WTC11 (cell line): ENCODE measurements around the gene GALNT16. TPM values are rescaled to one million over a fixed set of nuclear protein-coding genes. Genes with fewer than 3 reads are reported as not detected.

Experiments used
- ATAC-seq: fragments of 200-7000 bp; cut with Tn5 transposase; 2 replicates; pipeline ENCODE4 v1.10.0; 2021; ENCODE audit warnings: mild to moderate bottlenecking, moderate library complexity
- CTCF ChIA-PET: fragments of 300-600 bp; sonication (Branson Sonifier 250); formaldehyde crosslinking; loops from one replicate; lab custom pipeline; 2021; ENCODE audit warnings: antibody characterized with exemption; lab: Charles Lee
- POLR2A ChIA-PET: fragments of 350-600 bp; sonication (Branson Sonifier 250); formaldehyde crosslinking; loops from one replicate; lab custom pipeline; 2021; ENCODE audit warnings: antibody characterized with exemption; lab: Charles Lee
- DNase-seq: peaks from one replicate; pipeline ENCODE4 v3.0.0; 2021; ENCODE audit warnings: low spot score
- H3K27ac Mint-ChIP-seq: 2 replicates; pipeline ENCODE4 v1.8.0; 2021; ENCODE audit warnings: mixed read lengths
- H3K27me3 Mint-ChIP-seq: 2 replicates; pipeline ENCODE4 v1.8.0; 2021; ENCODE audit warnings: low read depth, mild to moderate bottlenecking, moderate library complexity, mixed read lengths
- H3K36me3 Mint-ChIP-seq: 2 replicates; pipeline ENCODE4 v1.8.0; 2021; ENCODE audit warnings: mixed read lengths
- H3K4me1 Mint-ChIP-seq: 2 replicates; pipeline ENCODE4 v1.8.0; 2022; ENCODE audit warnings: mixed read lengths
- H3K4me3 Mint-ChIP-seq: 2 replicates; pipeline ENCODE4 v1.8.0; 2021; ENCODE audit warnings: mild to moderate bottlenecking, moderate library complexity, mixed read lengths
- H3K9me3 Mint-ChIP-seq: 2 replicates; pipeline ENCODE4 v1.8.0; 2021; ENCODE audit warnings: mixed read lengths
- ATF1 ChIP-seq: sonication (generic); formaldehyde crosslinking; IDR thresholded peaks from 2 replicates; pipeline ENCODE4 v1.8.1; 2023; ENCODE audit warnings: mild to moderate bottlenecking, moderate library complexity, missing genetic modification reagents
- ETV6 ChIP-seq: sonication (generic); formaldehyde crosslinking; IDR thresholded peaks from 2 replicates; pipeline ENCODE4 v1.8.1; 2022; ENCODE audit warnings: mild to moderate bottlenecking, missing genetic modification reagents
- FOXK1 ChIP-seq: sonication (generic); formaldehyde crosslinking; IDR thresholded peaks from 2 replicates; pipeline ENCODE4 v1.8.0; 2022; ENCODE audit warnings: mild to moderate bottlenecking, moderate library complexity, missing genetic modification reagents
- JAZF1 ChIP-seq: fragments of 250-450 bp; sonication (Bioruptor Pico); IDR thresholded peaks from 2 replicates; pipeline ENCODE4 v1.9.0; 2021; ENCODE audit warnings: moderate library complexity, mild to moderate bottlenecking, inconsistent platforms
- KAT7 ChIP-seq: sonication (generic); formaldehyde crosslinking; IDR thresholded peaks from 2 replicates; pipeline ENCODE4 v1.8.1; 2023; ENCODE audit warnings: missing genetic modification reagents, mild to moderate bottlenecking, borderline replicate concordance
- MXD4 ChIP-seq: fragments of 250-450 bp; sonication (Bioruptor Pico); IDR thresholded peaks from 2 replicates; pipeline ENCODE4 v1.8.0; 2021; ENCODE audit warnings: mild to moderate bottlenecking, moderate library complexity, borderline replicate concordance
- NFYB ChIP-seq: sonication (generic); formaldehyde crosslinking; conservative IDR thresholded peaks from 2 replicates; pipeline ENCODE4 v1.8.0; 2022; ENCODE audit warnings: low read depth, missing genetic modification reagents
- RELA ChIP-seq: sonication (generic); formaldehyde crosslinking; IDR thresholded peaks from 2 replicates; pipeline ENCODE4 v1.8.1; 2022; ENCODE audit warnings: missing genetic modification reagents, mild to moderate bottlenecking, borderline replicate concordance
- SMAD3 ChIP-seq: sonication (generic); formaldehyde crosslinking; IDR thresholded peaks from 2 replicates; pipeline ENCODE4 v1.8.0; 2022; ENCODE audit warnings: missing genetic modification reagents, mild to moderate bottlenecking, borderline replicate concordance
- SP1 ChIP-seq: sonication (generic); formaldehyde crosslinking; conservative IDR thresholded peaks from 2 replicates; pipeline ENCODE4 v1.8.1; 2022; ENCODE audit warnings: missing genetic modification reagents
- TCF7 ChIP-seq: sonication (generic); formaldehyde crosslinking; IDR thresholded peaks from 2 replicates; pipeline ENCODE4 v1.8.0; 2022; ENCODE audit warnings: mild to moderate bottlenecking, low read depth, missing genetic modification reagents, moderate library complexity
- ZNF232 ChIP-seq: sonication (generic); formaldehyde crosslinking; IDR thresholded peaks from 2 replicates; pipeline ENCODE4 v1.8.0; 2022; ENCODE audit warnings: mild to moderate bottlenecking, missing genetic modification reagents
- ZNF423 ChIP-seq: fragments of 250-450 bp; sonication (Bioruptor Pico); IDR thresholded peaks from 2 replicates; pipeline ENCODE4 v2.1.2; 2022; ENCODE audit warnings: mild to moderate bottlenecking, moderate library complexity
- total RNA-seq: library from RNA; stranded (reverse); gene quantifications from 3 replicates; pipeline ENCODE4 v1.2.3, GENCODE V29; 2021
- TF ChIP-seq, protein P1 (sequence below): sonication (generic); formaldehyde crosslinking; IDR thresholded peaks from 2 replicates; pipeline ENCODE4 v1.8.0; 2022; ENCODE audit warnings: mild to moderate bottlenecking, missing genetic modification reagents
- TF ChIP-seq, protein P2 (sequence below): fragments of 250-450 bp; sonication (Bioruptor Pico); IDR thresholded peaks from 2 replicates; pipeline ENCODE4 v2.1.2; 2022; ENCODE audit warnings: mild to moderate bottlenecking, moderate library complexity
- TF ChIP-seq, protein P3 (sequence below): sonication (generic); formaldehyde crosslinking; IDR thresholded peaks from 2 replicates; pipeline ENCODE4 v1.8.1; 2023; ENCODE audit warnings: mild to moderate bottlenecking, missing genetic modification reagents
- TF ChIP-seq, protein P4 (sequence below): fragments of 250-450 bp; sonication (Bioruptor Pico); IDR thresholded peaks from 2 replicates; pipeline ENCODE4 v1.9.0; 2021; ENCODE audit warnings: moderate library complexity, mild to moderate bottlenecking, inconsistent platforms, borderline replicate concordance
- TF ChIP-seq, protein P5 (sequence below): sonication (generic); formaldehyde crosslinking; IDR thresholded peaks from 2 replicates; pipeline ENCODE4 v1.8.1; 2022; ENCODE audit warnings: mild to moderate bottlenecking, missing genetic modification reagents, moderate library complexity, borderline replicate concordance
- TF ChIP-seq, protein P6 (sequence below): sonication (generic); formaldehyde crosslinking; IDR thresholded peaks from 2 replicates; pipeline ENCODE4 v1.8.1; 2022; ENCODE audit warnings: mild to moderate bottlenecking, moderate library complexity, missing genetic modification reagents
- TF ChIP-seq, protein P7 (sequence below): sonication (generic); formaldehyde crosslinking; IDR thresholded peaks from 2 replicates; pipeline ENCODE4 v1.8.1; 2023; ENCODE audit warnings: mild to moderate bottlenecking, moderate library complexity, missing genetic modification reagents
- TF ChIP-seq, protein P8 (sequence below): sonication (generic); formaldehyde crosslinking; IDR thresholded peaks from 2 replicates; pipeline ENCODE4 v1.8.1; 2023; ENCODE audit warnings: mild to moderate bottlenecking, missing genetic modification reagents
- TF ChIP-seq, protein P9 (sequence below): sonication (generic); formaldehyde crosslinking; IDR thresholded peaks from 2 replicates; pipeline ENCODE4 v1.8.1; 2022; ENCODE audit warnings: low read depth, mild to moderate bottlenecking, moderate library complexity, missing genetic modification reagents, borderline replicate concordance

The GALNT16 gene
- total RNA-seq, 1 experiment from 2014 or later = 4.5 TPM

DNA sequence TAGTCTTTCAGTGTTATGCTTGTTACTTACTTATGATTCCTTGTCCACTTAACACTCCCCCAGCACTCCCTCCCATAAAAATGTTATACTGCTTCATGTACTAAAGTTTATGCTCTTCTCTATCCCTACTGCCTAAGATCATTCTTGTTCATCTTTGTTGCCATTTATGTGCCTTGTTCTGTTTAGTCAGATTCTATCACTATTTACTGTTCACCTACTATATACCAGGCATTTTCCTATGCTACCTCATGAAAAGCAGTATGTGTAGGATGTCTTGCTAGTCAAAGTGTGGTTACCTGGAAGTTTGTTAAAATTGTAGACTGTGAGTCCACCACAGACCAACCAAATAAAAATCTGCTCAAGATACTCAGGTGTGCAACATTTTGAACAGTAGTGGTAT is 114.3 kb downstream of the GALNT16 start (continued):
- TF ChIP-seq KAT7 = no peak
- TF ChIP-seq, protein P1, sequence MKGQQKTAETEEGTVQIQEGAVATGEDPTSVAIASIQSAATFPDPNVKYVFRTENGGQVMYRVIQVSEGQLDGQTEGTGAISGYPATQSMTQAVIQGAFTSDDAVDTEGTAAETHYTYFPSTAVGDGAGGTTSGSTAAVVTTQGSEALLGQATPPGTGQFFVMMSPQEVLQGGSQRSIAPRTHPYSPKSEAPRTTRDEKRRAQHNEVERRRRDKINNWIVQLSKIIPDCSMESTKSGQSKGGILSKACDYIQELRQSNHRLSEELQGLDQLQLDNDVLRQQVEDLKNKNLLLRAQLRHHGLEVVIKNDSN (CRISPR knock-in tag) = no peak
- TF ChIP-seq, protein P2, sequence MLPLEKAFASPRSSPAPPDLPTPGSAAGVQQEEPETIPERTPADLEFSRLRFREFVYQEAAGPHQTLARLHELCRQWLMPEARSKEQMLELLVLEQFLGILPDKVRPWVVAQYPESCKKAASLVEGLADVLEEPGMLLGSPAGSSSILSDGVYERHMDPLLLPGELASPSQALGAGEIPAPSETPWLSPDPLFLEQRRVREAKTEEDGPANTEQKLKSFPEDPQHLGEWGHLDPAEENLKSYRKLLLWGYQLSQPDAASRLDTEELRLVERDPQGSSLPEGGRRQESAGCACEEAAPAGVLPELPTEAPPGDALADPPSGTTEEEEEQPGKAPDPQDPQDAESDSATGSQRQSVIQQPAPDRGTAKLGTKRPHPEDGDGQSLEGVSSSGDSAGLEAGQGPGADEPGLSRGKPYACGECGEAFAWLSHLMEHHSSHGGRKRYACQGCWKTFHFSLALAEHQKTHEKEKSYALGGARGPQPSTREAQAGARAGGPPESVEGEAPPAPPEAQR = no peak
- no peak for TF ChIP-seq TCF7 (CRISPR knock-in tag)

DNA sequence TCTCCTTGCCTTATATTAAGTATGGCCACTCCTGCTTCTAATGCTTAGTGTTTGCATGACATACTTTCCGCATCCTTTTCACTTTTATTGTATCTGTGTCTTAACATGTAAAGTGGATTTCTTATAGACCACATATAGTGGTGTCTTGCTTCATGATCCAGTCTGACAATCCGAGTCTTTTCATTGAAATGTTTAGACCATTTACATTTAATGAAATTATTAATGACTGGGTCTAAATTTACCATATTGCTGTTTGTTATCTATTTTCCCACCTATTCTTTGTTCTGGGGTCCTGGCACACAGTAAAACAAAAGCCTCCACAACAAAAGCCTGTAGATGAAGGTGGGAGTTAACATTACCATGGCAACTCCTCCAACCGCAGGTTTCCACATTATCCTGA is 115.2 kb downstream of the GALNT16 start:
- H3K27ac Mint-ChIP-seq = no peak overlapping the region
- H3K4me1 Mint-ChIP-seq = no peaks in the 10 kb centered on the region
- CTCF ChIA-PET = no interaction called here
- TF ChIP-seq, protein P3, sequence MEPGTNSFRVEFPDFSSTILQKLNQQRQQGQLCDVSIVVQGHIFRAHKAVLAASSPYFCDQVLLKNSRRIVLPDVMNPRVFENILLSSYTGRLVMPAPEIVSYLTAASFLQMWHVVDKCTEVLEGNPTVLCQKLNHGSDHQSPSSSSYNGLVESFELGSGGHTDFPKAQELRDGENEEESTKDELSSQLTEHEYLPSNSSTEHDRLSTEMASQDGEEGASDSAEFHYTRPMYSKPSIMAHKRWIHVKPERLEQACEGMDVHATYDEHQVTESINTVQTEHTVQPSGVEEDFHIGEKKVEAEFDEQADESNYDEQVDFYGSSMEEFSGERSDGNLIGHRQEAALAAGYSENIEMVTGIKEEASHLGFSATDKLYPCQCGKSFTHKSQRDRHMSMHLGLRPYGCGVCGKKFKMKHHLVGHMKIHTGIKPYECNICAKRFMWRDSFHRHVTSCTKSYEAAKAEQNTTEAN (CRISPR knock-in tag) = no peak
- ATAC-seq (no peak), DNase-seq (no peak)
- peaks cover 45% of the 10 kb centered on the region for H3K36me3 Mint-ChIP-seq
- H3K9me3 Mint-ChIP-seq = peaks cover 14% of the 10 kb centered on the region; the same call in 1 of the 2 replicates
- no peak overlapping the region for H3K4me3 Mint-ChIP-seq
- POLR2A ChIA-PET = no interaction called here
- no peaks in the 10 kb centered on the region for H3K27me3 Mint-ChIP-seq

DNA sequence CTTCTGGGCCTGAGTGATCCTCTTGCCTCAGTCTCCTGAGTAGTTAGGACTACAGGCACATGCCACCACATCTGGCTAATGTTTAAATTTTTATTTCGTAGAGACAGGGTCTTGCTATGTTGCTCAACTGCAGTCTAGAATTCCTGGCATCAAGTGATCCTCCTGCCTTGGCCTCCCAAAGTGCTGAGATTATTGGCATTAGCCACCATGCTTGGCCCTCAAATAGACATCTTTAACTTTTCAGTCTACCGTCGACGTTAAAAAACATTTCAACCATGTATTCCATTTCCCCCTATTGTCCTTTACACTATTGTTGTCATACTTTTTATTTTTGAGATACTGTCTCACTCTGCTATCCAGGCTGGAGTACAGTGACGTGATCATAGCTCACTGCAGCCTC is 115.8 kb downstream of the GALNT16 start:
- Mint-ChIP-seq H3K27me3 (no peaks in the 10 kb centered on the region), H3K4me1 (no peaks in the 10 kb centered on the region), H3K9me3 (peaks cover 14% of the 10 kb centered on the region; the same call in 1 of the 2 replicates), H3K4me3 (no peak overlapping the region), H3K36me3 (peaks cover 49% of the 10 kb centered on the region), H3K27ac (no peak overlapping the region)
- ChIA-PET POLR2A (interaction anchor here (0.6 kb wide), 1 partner anchor 142 kb away, joined by 5 read pairs; no protein-coding TSS in a partner anchor), CTCF (no interaction called here)
- ATAC-seq (no peak), DNase-seq (no peak)
- TF ChIP-seq, protein P4, sequence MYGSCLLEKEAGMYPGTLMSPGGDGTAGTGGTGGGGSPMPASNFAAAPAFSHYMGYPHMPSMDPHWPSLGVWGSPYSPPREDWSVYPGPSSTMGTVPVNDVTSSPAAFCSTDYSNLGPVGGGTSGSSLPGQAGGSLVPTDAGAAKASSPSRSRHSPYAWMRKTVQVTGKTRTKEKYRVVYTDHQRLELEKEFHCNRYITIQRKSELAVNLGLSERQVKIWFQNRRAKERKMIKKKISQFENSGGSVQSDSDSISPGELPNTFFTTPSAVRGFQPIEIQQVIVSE (CRISPR knock-in tag) = no peak
- TF ChIP-seq, protein P5, sequence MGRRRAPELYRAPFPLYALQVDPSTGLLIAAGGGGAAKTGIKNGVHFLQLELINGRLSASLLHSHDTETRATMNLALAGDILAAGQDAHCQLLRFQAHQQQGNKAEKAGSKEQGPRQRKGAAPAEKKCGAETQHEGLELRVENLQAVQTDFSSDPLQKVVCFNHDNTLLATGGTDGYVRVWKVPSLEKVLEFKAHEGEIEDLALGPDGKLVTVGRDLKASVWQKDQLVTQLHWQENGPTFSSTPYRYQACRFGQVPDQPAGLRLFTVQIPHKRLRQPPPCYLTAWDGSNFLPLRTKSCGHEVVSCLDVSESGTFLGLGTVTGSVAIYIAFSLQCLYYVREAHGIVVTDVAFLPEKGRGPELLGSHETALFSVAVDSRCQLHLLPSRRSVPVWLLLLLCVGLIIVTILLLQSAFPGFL = no peak
- TF ChIP-seq ETV6 (CRISPR knock-in tag) (no peak), RELA (no peak), JAZF1 (no peak), ZNF423 (CRISPR knock-in tag) (no peak), SP1 (no peak), MXD4 (CRISPR knock-in tag) (no peak), ZNF232 (CRISPR knock-in tag) (no peak), FOXK1 (CRISPR knock-in tag) (no peak), SMAD3 (CRISPR knock-in tag) (no peak), ATF1 (CRISPR knock-in tag) (no peak), NFYB (CRISPR knock-in tag) (no peak)
- TF ChIP-seq, protein P6, sequence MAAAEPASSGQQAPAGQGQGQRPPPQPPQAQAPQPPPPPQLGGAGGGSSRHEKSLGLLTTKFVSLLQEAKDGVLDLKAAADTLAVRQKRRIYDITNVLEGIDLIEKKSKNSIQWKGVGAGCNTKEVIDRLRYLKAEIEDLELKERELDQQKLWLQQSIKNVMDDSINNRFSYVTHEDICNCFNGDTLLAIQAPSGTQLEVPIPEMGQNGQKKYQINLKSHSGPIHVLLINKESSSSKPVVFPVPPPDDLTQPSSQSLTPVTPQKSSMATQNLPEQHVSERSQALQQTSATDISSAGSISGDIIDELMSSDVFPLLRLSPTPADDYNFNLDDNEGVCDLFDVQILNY (CRISPR knock-in tag) = no peak
- TF ChIP-seq, protein P7, sequence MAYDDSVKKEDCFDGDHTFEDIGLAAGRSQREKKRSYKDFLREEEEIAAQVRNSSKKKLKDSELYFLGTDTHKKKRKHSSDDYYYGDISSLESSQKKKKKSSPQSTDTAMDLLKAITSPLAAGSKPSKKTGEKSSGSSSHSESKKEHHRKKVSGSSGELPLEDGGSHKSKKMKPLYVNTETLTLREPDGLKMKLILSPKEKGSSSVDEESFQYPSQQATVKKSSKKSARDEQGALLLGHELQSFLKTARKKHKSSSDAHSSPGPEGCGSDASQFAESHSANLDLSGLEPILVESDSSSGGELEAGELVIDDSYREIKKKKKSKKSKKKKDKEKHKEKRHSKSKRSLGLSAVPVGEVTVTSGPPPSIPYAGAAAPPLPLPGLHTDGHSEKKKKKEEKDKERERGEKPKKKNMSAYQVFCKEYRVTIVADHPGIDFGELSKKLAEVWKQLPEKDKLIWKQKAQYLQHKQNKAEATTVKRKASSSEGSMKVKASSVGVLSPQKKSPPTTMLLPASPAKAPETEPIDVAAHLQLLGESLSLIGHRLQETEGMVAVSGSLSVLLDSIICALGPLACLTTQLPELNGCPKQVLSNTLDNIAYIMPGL (CRISPR knock-in tag) = no peak
- TF ChIP-seq, protein P8, sequence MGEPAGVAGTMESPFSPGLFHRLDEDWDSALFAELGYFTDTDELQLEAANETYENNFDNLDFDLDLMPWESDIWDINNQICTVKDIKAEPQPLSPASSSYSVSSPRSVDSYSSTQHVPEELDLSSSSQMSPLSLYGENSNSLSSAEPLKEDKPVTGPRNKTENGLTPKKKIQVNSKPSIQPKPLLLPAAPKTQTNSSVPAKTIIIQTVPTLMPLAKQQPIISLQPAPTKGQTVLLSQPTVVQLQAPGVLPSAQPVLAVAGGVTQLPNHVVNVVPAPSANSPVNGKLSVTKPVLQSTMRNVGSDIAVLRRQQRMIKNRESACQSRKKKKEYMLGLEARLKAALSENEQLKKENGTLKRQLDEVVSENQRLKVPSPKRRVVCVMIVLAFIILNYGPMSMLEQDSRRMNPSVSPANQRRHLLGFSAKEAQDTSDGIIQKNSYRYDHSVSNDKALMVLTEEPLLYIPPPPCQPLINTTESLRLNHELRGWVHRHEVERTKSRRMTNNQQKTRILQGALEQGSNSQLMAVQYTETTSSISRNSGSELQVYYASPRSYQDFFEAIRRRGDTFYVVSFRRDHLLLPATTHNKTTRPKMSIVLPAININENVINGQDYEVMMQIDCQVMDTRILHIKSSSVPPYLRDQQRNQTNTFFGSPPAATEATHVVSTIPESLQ = no peak
- TF ChIP-seq, protein P9, sequence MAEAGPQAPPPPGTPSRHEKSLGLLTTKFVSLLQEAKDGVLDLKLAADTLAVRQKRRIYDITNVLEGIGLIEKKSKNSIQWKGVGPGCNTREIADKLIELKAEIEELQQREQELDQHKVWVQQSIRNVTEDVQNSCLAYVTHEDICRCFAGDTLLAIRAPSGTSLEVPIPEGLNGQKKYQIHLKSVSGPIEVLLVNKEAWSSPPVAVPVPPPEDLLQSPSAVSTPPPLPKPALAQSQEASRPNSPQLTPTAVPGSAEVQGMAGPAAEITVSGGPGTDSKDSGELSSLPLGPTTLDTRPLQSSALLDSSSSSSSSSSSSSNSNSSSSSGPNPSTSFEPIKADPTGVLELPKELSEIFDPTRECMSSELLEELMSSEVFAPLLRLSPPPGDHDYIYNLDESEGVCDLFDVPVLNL (CRISPR knock-in tag) = no peak
